Activated CD4-positive, alpha-beta T cell treated with anti-CD3 and anti-CD28 coated beads for 4 hours (primary cell): Measurements from ENCODE around the gene PIP5K1B.

Experiments used
- DNase-seq, 2 donors: peaks; one replicate each; pipeline ENCODE4 v3.0.0-alpha.2; 2020

The PIP5K1B gene

DNA sequence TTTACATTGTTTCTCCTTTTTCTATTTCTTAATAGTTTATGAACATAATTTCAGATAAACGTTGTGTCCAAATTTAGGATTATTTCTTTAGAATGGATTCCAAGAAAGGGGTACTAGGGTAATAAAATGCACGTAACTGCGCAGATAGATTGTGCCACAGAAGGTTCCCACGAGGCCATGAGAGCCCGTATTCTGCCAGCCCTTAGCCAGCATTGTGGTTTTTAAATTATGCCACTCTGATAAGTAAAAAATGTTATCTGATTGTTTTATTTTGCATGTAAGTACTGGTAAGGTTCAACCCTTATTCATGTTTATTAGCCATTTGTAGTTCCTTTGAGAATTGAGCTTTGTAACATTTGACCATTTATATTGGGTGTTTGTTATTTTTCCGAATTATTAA, 220.1 kb downstream of the PIP5K1B start:
- DNase-seq: no peak

DNA sequence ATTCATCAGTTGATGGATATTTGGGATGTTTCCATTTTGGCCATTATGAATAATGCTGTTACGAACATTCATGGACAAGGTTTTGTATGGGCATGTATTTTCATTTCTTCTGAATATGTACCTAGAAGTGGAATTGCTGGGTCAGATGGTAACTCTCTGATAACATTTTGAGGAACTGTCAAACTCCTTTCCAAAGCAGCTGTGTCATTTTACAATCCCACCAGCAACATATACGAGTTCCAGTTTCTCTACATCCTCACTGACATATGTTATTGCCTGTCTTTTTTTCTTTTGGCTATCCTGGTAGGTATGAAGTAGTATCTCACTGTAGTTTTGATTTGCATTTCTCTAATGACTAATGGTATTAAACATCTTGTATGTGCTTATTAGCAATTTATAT, 222.1 kb downstream of the PIP5K1B start:
- no peak for DNase-seq

DNA sequence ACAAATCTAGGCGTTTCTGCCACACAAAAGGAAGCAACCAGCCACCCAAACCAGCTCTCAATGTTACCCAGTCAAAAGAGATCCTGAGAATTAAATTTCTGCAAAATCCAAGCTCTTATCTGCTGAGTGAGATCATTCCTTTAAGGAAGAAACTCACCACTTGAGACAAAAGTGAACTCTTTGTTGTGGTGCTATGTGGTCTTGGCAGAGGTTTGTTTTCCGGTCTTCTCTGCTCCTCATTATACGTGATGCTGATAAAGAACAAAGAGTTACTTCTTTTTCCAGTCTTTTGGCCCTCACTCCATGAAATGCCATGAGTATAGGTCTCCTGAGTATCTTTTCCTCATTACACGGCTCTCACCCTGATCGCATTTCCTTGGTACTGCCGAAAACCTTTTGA, 226.8 kb downstream of the PIP5K1B start:
- no peak for DNase-seq

DNA sequence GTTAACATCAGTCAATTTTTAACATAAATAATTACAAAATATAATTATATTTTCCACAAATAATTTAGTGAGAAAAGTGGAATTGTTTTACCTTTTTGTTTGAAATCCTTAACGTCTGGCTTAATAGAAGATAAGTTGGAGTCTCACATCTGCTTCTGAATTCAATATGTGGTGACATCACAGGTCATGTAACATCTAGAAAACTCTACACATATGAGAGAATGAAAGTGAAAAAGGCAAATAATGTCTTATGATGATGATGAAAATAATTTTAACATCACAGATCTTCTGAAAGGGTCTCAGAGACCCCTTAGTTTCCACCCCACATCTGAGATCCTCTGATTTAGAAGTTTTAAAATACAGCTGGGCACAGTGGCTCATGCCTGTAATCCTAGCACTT, 227.4 kb downstream of the PIP5K1B start:
- no peak for DNase-seq

DNA sequence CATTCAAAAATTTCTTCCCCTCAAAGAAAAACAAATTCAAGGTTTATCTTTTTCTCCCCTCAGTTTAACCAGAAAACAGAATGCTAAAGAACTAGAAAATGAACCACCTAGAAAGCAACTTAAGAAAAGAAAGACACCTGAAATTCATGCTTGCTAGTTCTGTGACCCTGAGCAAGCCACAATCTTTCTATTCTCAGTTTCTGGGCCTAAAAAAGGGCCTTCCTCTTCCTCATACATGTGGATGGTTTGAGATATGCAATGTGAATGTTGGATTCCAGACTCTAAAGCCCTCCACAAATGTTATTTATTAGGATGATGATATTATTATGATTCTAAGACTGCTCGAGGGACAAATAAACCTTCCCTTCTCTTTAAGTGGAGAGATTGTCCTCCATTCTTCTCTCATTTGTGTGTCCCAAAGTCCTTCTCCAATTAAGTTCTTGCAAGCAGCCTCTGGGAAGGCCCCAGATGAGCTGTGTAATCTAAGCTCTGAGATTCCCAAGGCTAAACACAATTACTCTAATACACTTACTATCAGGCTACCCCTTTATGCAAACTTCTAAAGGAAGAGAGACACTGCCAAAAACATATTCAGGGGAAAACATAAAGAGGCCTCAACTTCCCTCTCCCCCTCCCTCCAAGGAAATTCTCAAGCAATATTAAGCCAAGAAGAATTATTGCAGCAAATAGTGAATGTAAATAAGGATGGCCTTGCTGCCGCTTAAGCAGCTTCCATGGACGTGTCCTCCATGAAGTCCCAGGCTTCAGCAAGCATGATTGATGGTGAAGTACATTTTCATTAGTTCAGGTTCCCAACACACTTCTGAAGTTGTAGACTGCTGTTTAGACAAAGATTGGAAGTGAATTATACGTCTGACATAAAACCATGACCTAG, 228.6 kb downstream of the PIP5K1B start:
- DNase-seq: no peak

DNA sequence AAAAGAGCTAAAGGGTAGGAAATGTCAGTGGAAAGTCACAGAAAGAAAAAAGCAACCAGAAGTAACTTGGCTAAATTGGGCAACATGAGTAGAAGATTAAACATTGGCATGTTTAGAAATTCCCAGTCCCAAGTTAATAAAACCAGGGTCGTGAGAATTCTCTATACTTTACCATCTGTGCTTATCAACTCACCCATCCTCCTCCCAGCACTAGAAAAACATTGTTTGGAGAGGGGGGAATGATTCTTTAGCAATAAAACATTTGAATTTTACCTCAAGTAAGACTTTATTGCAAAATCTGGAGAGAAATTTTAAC, 229.2 kb downstream of the PIP5K1B start:
- no peak for DNase-seq

DNA sequence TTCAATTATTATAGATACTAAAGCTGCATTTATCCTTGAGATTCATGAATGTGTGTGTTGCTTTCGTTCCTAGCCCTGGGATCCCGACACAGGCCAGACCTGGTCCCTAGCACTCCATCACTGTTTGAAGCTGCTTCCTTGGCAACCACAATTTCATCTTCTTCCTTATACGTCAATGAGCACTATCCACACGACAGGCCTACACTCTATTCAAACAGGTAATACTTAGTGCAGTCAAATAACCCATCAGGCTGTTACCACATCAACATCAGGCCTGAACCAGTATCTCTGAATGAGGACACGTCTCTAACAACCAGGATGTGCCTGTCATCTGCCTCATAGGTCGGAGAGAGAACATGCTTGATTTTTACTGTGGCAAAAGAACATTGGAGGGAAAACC, 235.5 kb downstream of the PIP5K1B start:
- DNase-seq: no peak

DNA sequence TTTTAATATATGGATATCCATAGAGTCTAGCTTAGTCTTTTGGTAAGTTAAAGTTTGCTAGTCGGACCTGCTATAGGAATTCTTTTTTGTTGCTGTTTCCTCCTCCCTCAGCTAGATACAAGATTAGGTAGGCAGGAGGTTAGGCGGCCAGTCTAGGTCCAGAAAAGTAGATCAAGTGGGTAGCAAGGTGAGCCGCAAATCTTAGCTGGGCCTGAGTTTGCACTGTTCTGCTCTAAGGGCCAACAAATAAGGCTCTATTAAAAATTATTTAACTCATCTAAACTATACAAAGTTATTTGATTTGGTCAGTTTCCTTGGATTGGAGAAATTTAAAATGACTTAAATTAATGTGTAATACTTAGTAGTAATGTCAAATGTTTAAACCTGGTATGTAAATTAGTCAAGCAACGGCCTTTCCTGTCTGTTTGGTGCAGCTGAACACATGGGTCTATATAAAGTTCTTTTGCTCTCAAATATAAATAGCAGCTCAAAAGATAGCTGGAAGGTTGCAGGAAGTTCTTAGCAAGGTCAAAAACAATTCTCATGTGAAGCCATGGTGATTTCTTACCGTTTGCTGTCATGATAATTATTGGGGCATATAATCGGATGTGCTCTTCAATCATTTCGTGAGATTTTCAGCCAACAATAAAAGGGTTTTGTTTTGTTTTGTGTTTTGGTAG, 236.9 kb downstream of the PIP5K1B start:
- no peak for DNase-seq

DNA sequence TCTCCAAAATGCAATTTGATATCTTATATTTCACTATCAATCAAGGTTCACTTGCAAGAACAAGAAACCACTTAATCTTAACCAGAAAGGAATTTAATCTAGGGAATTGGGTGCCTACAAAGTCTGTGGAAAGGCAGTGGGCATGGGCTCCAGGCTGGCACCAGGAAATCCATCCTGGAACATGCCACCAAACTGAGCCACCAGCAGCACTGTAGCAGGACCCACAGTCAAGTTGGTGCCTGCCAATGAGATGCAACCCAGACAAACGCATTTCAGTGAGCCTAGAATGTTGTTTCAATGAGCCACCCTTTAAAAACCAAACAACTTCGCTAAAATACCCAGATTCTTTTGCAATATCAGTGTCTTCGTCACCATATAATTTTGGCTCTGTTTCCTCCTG, 237.8 kb downstream of the PIP5K1B start:
- no peak for DNase-seq

DNA sequence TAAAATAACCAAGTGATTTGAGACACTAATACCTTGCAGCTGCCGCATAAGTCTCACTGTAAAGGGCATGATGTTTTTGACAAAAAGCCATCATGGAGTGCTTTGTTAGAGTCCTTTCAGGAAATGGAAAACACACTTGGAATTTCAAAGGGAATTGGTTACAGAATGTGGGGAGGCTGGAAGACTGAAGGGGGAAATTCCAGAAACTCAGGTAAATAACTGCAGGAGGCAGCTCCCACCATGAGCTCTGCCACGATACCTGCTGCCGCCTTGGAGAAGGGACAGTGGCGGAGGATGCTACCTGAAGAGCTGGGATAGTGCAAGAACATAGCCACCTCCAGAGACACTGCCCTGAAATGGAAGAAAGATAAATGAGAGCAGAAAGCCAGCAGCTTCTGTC, 242.0 kb downstream of the PIP5K1B start:
- no peak for DNase-seq

DNA sequence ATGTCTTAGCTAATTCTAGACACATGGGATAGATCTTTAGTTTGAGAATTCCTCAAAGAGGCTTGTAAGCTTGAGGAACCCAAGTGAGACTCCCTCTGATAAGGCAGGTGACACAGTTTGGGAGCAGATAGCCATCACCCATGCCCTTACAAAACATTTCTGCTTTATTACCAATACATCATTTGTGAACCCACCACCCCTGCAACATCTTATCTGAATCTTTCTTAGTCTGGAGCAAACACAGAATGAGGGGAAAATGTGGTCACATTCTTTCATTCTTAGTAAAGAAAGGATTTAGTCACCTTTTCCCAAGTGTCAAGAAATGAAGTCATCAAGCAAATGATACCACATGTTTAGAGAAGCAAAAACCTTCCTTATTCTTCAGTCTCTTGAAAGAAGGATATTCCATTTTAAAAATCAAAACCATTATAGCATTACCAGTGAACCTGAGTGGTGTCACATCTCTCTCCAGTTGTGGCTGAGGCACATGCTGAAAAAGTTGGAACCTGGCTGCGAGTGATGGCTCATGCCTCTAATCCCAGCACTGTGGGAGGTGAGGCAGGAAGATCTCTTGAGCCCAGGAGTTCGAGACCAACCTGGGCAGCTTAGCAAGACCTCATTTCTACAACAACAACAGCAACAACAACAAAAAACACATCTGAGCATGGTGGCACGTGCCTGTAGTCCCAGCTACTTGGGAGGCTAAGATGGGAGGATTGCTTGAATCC, 243.0 kb downstream of the PIP5K1B start:
- no peak for DNase-seq

DNA sequence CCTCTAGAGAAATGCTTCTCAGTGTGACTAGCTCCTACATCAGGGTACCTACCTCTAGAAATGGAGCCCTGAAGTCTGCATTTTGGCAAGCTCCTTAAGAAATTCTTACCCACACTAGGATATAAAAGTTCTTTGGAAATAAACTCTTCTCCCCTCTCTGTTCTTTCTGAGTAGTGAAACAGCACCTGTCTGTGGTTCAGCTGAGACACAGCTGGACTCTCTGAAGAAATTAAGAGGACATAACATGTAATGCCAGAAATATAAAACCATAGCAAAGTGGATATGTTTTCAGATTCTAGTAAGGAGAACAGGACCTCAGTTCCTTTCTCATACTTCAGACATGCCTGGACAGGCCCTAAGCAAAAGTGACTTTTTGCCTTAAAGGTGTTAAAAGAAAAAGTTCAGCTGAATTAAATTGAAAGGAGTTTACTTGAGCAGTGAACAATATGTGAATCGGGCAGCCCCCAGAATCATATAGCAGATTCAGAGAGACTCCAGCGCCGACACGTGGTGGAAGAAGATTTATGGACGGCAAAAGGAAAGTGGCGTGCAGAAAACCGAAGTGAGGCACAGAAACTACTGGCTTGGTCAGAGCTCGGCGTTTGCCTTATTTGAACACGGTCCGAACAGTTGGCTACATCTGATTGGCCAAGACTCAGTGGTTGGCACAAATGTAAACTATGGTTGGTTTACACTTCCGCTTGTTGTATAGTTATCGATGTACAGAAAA, 244.4 kb downstream of the PIP5K1B start:
- peak in 1 of 2 donors; percentile 9 for DNase-seq

DNA sequence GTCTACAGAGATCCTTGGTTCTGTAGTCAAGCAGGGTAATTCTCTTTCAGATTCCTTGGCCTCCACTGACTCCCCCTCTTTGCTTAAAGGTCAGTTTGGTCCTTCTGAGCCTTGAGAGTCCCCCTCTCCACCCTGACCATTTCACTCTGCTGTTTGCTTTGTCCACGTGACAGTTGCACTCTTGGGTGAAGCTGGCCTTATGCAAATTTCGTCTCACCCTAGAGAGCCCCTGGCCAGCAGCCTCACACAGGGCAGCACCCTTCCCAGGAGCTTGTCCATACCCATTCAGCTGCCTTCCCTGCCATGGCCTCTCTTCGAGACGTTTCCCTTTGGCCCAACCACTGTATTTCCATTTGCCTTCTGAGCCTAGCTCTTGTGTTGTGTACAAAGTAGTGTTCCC, 245.1 kb downstream of the PIP5K1B start:
- DNase-seq: no peak

DNA sequence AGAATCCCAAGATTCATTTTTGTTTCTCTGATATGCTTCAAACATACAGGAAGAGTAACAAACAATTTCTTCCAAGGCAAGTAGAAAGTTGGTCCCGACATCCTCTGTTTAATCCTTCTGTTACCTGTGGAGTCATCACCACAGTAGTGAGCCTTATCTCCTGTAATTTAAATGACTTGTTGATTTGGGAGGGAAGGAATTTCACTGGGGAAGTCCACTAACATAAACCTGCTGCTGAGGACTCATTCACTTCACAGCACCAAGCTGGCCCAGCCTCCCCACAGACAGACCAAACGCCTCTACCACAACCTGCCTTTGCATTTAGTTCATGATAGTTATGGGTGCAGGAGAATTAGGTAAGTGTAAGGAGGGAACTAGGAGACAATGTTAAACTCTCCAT, 245.6 kb downstream of the PIP5K1B start:
- DNase-seq: no peak

DNA sequence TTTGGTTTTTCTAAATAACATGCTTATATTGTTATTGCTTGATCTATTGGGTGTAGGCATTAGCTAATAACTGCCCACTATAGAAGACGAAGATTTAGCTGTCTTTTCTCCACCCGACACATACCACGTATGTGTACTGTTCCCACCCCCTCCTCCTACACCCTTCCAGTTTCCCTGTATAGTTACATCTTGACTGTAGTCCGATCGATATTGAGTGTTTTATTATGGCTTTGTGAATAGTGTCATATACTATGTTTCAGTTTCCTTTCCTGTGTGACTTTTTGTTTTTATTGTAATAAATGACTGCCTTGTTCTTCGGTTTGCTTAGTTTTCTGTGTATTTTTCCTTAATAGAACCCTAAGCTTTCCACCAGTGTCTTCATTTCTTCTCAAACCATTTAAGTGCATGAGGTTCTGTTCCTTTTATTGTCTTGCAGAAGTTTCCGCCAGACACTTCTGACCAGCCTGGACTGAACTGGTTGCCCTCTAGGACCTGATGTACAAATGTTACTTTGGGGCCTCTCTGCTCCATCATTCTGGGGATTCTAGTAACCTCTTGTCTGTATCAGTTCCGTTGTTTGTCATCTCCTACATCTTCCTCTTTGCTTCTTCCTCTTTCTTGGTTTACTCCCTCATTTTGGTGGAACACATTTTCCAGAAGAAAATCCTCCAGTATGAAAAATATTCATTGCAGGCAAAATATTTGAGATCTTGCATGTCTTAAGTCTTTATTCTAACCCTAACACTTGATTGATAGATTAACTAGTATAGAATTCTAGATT, 247.0 kb downstream of the PIP5K1B start:
- no peak for DNase-seq

DNA sequence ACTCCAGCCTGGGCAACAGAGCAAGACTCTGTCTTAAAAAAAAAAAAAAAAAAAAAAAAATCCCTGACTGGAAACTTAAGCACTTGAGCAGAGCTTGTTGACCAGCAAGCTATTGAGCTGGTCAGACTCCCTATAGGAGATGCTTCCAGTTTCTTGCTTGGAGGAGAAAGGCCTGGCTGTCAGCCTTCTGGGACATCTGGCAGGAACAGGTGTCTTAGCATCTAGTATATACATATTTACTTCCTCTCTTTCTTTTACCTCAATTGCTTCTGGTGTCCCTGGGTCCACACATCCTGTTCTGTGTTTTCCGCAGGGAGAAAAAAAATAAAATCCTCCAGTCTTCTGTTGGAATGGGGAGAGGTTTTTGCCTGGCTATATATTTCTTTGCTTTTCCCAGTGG, 248.7 kb downstream of the PIP5K1B start:
- no peak for DNase-seq

DNA sequence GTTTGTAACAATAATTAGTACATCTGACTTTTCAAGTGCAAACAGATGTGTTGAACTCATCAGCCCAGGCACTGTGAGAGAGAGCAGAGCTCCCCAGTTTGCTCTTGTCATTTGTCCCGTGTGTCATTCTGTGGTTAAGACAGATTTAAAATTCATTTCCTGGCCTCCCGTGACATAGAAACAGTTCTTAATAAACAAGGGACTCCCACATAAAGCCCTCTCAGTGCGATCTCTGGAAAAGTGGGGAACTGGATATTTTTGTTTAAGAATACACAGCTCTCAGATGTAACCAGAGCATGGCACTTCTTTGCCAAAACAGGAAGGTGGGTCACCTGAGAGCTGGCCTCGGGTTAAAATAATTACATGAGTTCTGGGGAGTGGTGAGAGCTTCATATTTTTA, 250.3 kb downstream of the PIP5K1B start:
- DNase-seq: no peak

DNA sequence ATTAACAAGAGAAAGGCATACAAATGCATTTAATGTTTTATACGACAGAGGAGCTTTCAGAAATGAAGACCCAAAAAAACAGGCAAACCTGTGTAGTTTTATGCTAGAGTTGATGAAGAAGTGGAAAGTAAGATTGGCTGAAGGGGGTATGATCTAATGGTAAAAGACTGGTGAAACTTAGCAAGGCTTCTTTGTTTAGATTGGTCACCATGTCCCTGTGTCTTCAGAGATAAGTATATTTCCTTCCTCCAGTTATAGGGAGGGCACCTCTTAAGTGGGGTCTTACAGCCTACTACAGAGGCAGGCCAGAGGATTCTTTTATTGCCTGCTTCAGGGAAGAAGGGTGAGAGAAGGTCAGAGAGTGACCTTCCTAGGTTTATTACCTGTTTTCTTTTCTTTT, 252.4 kb downstream of the PIP5K1B start:
- no peak for DNase-seq

DNA sequence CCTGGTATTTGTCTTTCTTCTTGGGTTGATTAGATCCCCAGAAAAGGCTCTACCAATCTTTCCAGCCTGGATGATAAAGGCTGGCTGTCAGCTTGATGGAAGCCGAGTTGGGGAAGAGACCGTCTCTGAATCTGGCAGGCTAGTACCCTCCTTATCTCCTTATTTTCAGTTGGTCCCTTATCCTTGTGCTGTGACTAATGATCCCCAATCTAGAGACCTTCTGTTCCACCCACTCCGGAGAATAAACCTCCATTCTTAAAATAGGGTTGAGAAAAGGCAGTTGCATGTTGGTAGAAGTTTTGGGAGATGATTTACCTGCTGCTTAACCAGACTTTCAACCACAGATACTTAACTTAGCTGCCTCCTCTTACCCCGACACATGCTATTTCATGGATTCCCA, 256.5 kb downstream of the PIP5K1B start:
- no peak for DNase-seq

DNA sequence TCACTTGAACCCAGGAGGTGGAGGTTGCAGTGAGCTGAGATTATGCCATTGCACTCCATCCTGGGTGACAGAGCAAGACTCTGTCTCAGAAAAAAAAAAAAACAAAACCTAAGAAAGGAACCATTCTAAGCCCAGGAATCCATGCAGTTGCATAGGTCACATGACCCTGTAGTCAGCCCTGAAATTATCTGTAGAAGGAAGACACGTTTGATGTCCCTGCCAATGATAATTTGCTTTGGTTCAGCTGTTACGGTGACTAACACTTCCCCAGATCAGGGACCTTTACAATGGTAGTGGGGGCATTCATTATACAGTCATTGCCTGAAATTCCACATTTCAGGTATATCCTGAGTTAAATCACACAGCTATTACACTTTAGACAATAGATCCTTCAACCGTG, 258.4 kb downstream of the PIP5K1B start:
- DNase-seq: no peak

DNA sequence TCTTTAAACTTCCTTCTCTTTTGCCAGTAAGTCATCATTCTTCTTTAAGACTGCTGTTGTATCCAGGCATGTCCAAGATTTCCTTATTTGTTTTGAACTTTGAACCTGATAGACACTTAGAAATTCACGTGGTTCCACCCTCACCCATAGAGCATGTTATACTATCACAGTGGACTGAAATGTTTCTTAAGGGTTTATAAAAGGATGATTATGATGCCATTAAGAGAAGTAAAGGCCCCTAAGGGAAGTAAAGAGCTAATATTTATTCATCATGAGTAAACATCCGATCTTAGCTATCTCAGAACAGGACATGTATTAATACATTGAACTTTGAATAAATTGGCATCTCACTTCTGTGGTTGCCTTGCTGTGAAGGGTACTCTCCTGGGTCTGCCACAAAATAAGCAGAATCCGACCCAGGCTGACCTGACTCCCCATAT, 259.1 kb downstream of the PIP5K1B start:
- DNase-seq: no peak

DNA sequence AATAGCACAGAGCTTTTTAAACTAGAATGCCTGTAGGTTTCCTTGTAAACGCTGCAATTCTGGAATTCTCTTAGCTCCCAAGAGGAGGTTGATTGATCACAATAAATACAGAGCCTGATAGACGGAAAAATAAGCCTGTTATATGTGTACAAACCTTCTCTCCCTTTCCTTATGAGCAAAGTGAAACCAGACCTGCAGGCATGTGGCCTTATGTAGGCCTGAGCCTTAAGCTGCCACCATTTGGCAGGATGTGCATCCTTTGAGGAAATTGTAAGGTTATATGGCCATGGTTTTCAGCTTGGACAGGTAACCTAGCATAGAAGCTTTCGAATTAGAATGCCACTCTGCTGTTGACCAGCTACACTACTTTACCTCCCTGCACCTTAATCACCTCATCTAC, 259.7 kb downstream of the PIP5K1B start:
- no peak for DNase-seq
